Astrocyte (in vitro differentiated cells and primary cell): ENCODE data around the gene ZBTB7C. TPM values are rescaled to one million over a fixed set of nuclear protein-coding genes. Genes with fewer than 3 reads are reported as not detected.
"Not testable (repeated sequence)": the region's sequence is repeated elsewhere in the genome, so short reads cannot be mapped to it uniquely, and the experiment has no call there.

Source experiments
- DNase-seq: peaks from one replicate; pipeline ENCODE4 v3.0.0-alpha.2; 2010; ENCODE audit warnings: low read depth
- FAIRE-seq: peaks from 2 replicates; lab custom pipeline; 2011; peaks lifted over from hg19 to GRCh38; lab: Jason Lieb, UNC
- H2AFZ ChIP-seq: 2 replicates; pipeline ENCODE4 v1.6.0; 2012; ENCODE audit warnings: low read depth, low read length, inconsistent platforms
- H3K27ac ChIP-seq: 2 replicates; pipeline ENCODE4 v1.5.1; 2011; ENCODE audit warnings: low read depth, low read length, inconsistent platforms
- H3K27me3 ChIP-seq: 2 replicates; pipeline ENCODE4 v1.6.0; 2011; ENCODE audit warnings: low read length, inconsistent platforms; ENCODE audit not compliant: insufficient read depth
- H3K36me3 ChIP-seq: 2 replicates; pipeline ENCODE4 v1.5.1; 2011; ENCODE audit warnings: low read length, inconsistent platforms; ENCODE audit not compliant: insufficient read depth
- H3K4me1 ChIP-seq: 2 replicates; pipeline ENCODE4 v1.5.1; 2011; ENCODE audit warnings: low read length, inconsistent platforms; ENCODE audit not compliant: insufficient read depth
- H3K4me2 ChIP-seq: 2 replicates; pipeline ENCODE4 v1.6.0; 2012; ENCODE audit warnings: low read length, inconsistent platforms
- H3K4me3 ChIP-seq: 2 replicates; pipeline ENCODE4 v1.5.1; 2011; ENCODE audit warnings: low read depth, mild to moderate bottlenecking, low read length, inconsistent platforms; ENCODE audit not compliant: insufficient read depth
- H3K79me2 ChIP-seq: 2 replicates; pipeline ENCODE4 v1.6.0; 2012; ENCODE audit warnings: mild to moderate bottlenecking, low read length, inconsistent platforms; ENCODE audit not compliant: insufficient read depth
- H3K9ac ChIP-seq: 2 replicates; pipeline ENCODE4 v1.6.0; 2012; ENCODE audit warnings: mild to moderate bottlenecking, low read length, inconsistent platforms
- H3K9me3 ChIP-seq: 2 replicates; pipeline ENCODE4 v1.5.1; 2012; ENCODE audit warnings: low read depth, mild to moderate bottlenecking, low read length, inconsistent platforms; ENCODE audit not compliant: insufficient read depth
- H4K20me1 ChIP-seq: 2 replicates; pipeline ENCODE4 v1.6.0; 2012; ENCODE audit warnings: low read length, inconsistent platforms; ENCODE audit not compliant: insufficient read depth
- H3K27ac Mint-ChIP-seq: one replicate; pipeline ENCODE4 v1.8.0; 2021; ENCODE audit warnings: mild to moderate bottlenecking, mixed read lengths; ENCODE audit not compliant: unreplicated experiment
- H3K27me3 Mint-ChIP-seq: one replicate; pipeline ENCODE4 v1.8.0; 2021; ENCODE audit warnings: low read depth, mixed read lengths; ENCODE audit not compliant: unreplicated experiment
- H3K36me3 Mint-ChIP-seq: one replicate; pipeline ENCODE4 v1.8.0; 2021; ENCODE audit warnings: low read depth, mixed read lengths; ENCODE audit not compliant: unreplicated experiment
- H3K4me1 Mint-ChIP-seq: one replicate; pipeline ENCODE4 v1.8.0; 2021; ENCODE audit warnings: low read depth, mixed read lengths; ENCODE audit not compliant: unreplicated experiment
- H3K4me3 Mint-ChIP-seq: one replicate; pipeline ENCODE4 v1.8.0; 2021; ENCODE audit warnings: mild to moderate bottlenecking, moderate library complexity, mixed read lengths; ENCODE audit not compliant: unreplicated experiment
- H3K9me3 Mint-ChIP-seq: one replicate; pipeline ENCODE4 v1.8.0; 2021; ENCODE audit warnings: mild to moderate bottlenecking, mixed read lengths; ENCODE audit not compliant: unreplicated experiment
- CTCF ChIP-seq: IDR thresholded peaks from 2 replicates; pipeline ENCODE4 v1.5.1; 2011; ENCODE audit warnings: low read depth, mild to moderate bottlenecking, inconsistent platforms, low read length, moderate library complexity; ENCODE audit not compliant: insufficient read depth
- EZH2 ChIP-seq: IDR thresholded peaks from 2 replicates; pipeline ENCODE4 v1.6.1; 2012; ENCODE audit warnings: mild to moderate bottlenecking, low read length, inconsistent platforms; ENCODE audit not compliant: insufficient read depth
- total RNA-seq: library from RNA; stranded (reverse); gene quantifications from 2 replicates; pipeline ENCODE4 v1.2.1, GENCODE V29; 2021

ZBTB7C gene
- total RNA-seq, 1 donor from 2014 or later = 1.0 TPM

- Histone ChIP-seq H4K20me1 (no peaks in the 10 kb centered on the region), H3K9ac (no peak overlapping the region), H3K9me3 (no peaks in the 10 kb centered on the region), H3K4me1 (no peaks in the 10 kb centered on the region), H3K79me2 (no peaks in the 10 kb centered on the region), H3K36me3 (no peaks in the 10 kb centered on the region), H3K4me3 (no peak overlapping the region), H2AFZ (no peak overlapping the region), H3K27me3 (no peaks in the 10 kb centered on the region), H3K27ac (no peak overlapping the region), H3K4me2 (no peak overlapping the region)
- no peaks in the 10 kb centered on the region for H3K36me3 Mint-ChIP-seq
- no peak for TF ChIP-seq CTCF
- no peak for TF ChIP-seq EZH2
- FAIRE-seq = no peak
- H3K9me3 Mint-ChIP-seq = no peaks in the 10 kb centered on the region
- H3K27me3 Mint-ChIP-seq = peaks cover 1% of the 10 kb centered on the region
- peaks cover 9% of the 10 kb centered on the region for H3K4me1 Mint-ChIP-seq
- no peak overlapping the region for H3K4me3 Mint-ChIP-seq
- DNase-seq = no peak
- no peak overlapping the region for H3K27ac Mint-ChIP-seq
Measured at GRCh38 chr18:48290162-48290926, 118.8 kb downstream of the ZBTB7C start.

GRCh38 chr18:48284743-48285142 lies 124.4 kb downstream of the ZBTB7C start:
- Histone ChIP-seq H2AFZ (no peak overlapping the region), H3K4me3 (no peak overlapping the region), H3K4me2 (no peak overlapping the region), H3K27ac (no peak overlapping the region), H3K27me3 (no peaks in the 10 kb centered on the region), H3K4me1 (no peaks in the 10 kb centered on the region), H3K9me3 (no peaks in the 10 kb centered on the region), H4K20me1 (no peaks in the 10 kb centered on the region), H3K36me3 (no peaks in the 10 kb centered on the region), H3K9ac (no peak overlapping the region), H3K79me2 (no peaks in the 10 kb centered on the region)
- Mint-ChIP-seq H3K27me3 (peaks cover 10% of the 10 kb centered on the region), H3K4me3 (no peak overlapping the region), H3K4me1 (no peaks in the 10 kb centered on the region), H3K36me3 (no peaks in the 10 kb centered on the region), H3K9me3 (no peaks in the 10 kb centered on the region), H3K27ac (no peak overlapping the region)
- DNase-seq (no peak), FAIRE-seq (no peak)
- TF ChIP-seq EZH2 = no peak
- no peak for TF ChIP-seq CTCF

GRCh38 chr18:48284011-48284410 lies 125.2 kb downstream of the ZBTB7C start:
- H3K27ac Mint-ChIP-seq, H3K27me3 ChIP-seq, H3K4me1 ChIP-seq, H3K4me3 Mint-ChIP-seq, DNase-seq, H2AFZ ChIP-seq, H3K9me3 Mint-ChIP-seq, H3K4me3 ChIP-seq, H3K9ac ChIP-seq, H3K4me2 ChIP-seq, H3K27ac ChIP-seq, H3K36me3 Mint-ChIP-seq, FAIRE-seq, H3K27me3 Mint-ChIP-seq, H3K9me3 ChIP-seq, H3K36me3 ChIP-seq, H4K20me1 ChIP-seq, H3K79me2 ChIP-seq, H3K4me1 Mint-ChIP-seq: not testable (repeated sequence)

GRCh38 chr18:48281460-48281859 lies 127.7 kb downstream of the ZBTB7C start:
- H3K27ac Mint-ChIP-seq, H3K27me3 ChIP-seq, H3K9ac ChIP-seq, H3K36me3 ChIP-seq, H3K4me1 Mint-ChIP-seq, H3K27ac ChIP-seq, H3K4me2 ChIP-seq, H3K4me1 ChIP-seq, H2AFZ ChIP-seq, DNase-seq, H3K4me3 ChIP-seq, H3K9me3 Mint-ChIP-seq, H3K9me3 ChIP-seq, H3K4me3 Mint-ChIP-seq, H3K36me3 Mint-ChIP-seq, H4K20me1 ChIP-seq, H3K79me2 ChIP-seq, FAIRE-seq: not testable (repeated sequence)
- peaks cover 18% of the 10 kb centered on the region for H3K27me3 Mint-ChIP-seq
